Ishikawa (cell line): ENCODE data around the gene CHMP2A.

ENCODE experiments used
- CREB1 ChIP-seq: IDR thresholded peaks from 2 replicates; pipeline ENCODE4 v1.6.1; 2012; ENCODE audit warnings: low read depth
- EGR1 ChIP-seq: IDR thresholded peaks from 2 replicates; pipeline ENCODE4 v1.6.1; 2012
- EP300 ChIP-seq: IDR thresholded peaks from 2 replicates; pipeline ENCODE4 v1.6.1; 2012; ENCODE audit warnings: borderline replicate concordance
- FOXM1 ChIP-seq: IDR thresholded peaks from 2 replicates; pipeline ENCODE4 v1.6.1; 2012; ENCODE audit warnings: low read depth, borderline replicate concordance
- RAD21 ChIP-seq: IDR thresholded peaks from 2 replicates; pipeline ENCODE4 v1.6.1; 2012; ENCODE audit warnings: low read depth
- TAF1 ChIP-seq: IDR thresholded peaks from 2 replicates; pipeline ENCODE4 v1.6.1; 2012; ENCODE audit warnings: low read depth, mild to moderate bottlenecking
- TCF12 ChIP-seq: IDR thresholded peaks from 2 replicates; pipeline ENCODE4 v1.6.1; 2012; ENCODE audit warnings: low read depth
- YY1 ChIP-seq: IDR thresholded peaks from 2 replicates; pipeline ENCODE4 v1.6.1; 2012; ENCODE audit warnings: low read depth
- ZBTB7A ChIP-seq: IDR thresholded peaks from 2 replicates; pipeline ENCODE4 v1.6.1; 2012; ENCODE audit warnings: low read depth
- TF ChIP-seq, protein P1 (sequence below): IDR thresholded peaks from 2 replicates; pipeline ENCODE4 v1.6.1; 2012; ENCODE audit warnings: low read depth, mild to moderate bottlenecking
- TF ChIP-seq, protein P2 (sequence below): IDR thresholded peaks from 2 replicates; pipeline ENCODE4 v1.6.1; 2012

DNA sequence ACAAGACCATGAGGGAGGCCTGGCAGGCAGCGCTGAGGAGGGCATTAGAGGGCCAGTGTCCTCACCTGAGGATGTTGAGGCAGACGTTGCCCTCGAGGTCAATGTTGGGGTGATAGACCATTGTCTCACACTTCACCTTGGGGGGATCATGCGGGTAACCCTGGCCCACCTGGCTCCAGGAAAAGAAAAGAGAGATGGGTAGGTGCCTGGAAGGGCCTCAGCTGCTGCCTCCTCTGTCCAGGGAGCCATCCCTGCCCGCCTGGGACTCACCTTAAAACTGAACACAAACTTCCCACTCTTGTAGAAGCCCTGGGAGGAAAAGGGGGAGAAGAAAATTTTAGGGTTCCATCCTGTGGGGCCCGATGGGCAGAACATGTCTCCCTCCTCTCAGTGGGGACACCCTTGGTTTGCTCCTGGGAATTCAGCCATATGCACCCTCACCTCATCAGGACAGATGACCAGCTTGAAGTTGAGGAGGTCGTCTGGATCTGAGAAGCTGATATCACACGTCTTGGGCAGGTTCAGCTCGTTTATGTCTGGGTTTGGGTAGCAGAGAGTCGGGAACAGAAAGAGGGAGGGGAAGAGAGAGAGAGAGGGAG lies 1.8 kb upstream of the CHMP2A start:
- TF ChIP-seq YY1 (no peak), CREB1 (no peak), RAD21 (no peak), ZBTB7A (no peak), TAF1 (no peak), TCF12 (no peak), EGR1 (no peak), EP300 (no peak), FOXM1 (no peak)
- TF ChIP-seq, protein P1, sequence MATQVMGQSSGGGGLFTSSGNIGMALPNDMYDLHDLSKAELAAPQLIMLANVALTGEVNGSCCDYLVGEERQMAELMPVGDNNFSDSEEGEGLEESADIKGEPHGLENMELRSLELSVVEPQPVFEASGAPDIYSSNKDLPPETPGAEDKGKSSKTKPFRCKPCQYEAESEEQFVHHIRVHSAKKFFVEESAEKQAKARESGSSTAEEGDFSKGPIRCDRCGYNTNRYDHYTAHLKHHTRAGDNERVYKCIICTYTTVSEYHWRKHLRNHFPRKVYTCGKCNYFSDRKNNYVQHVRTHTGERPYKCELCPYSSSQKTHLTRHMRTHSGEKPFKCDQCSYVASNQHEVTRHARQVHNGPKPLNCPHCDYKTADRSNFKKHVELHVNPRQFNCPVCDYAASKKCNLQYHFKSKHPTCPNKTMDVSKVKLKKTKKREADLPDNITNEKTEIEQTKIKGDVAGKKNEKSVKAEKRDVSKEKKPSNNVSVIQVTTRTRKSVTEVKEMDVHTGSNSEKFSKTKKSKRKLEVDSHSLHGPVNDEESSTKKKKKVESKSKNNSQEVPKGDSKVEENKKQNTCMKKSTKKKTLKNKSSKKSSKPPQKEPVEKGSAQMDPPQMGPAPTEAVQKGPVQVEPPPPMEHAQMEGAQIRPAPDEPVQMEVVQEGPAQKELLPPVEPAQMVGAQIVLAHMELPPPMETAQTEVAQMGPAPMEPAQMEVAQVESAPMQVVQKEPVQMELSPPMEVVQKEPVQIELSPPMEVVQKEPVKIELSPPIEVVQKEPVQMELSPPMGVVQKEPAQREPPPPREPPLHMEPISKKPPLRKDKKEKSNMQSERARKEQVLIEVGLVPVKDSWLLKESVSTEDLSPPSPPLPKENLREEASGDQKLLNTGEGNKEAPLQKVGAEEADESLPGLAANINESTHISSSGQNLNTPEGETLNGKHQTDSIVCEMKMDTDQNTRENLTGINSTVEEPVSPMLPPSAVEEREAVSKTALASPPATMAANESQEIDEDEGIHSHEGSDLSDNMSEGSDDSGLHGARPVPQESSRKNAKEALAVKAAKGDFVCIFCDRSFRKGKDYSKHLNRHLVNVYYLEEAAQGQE = no peak
- TF ChIP-seq, protein P2, sequence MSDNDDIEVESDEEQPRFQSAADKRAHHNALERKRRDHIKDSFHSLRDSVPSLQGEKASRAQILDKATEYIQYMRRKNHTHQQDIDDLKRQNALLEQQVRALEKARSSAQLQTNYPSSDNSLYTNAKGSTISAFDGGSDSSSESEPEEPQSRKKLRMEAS = no peak
